Embryonic facial prominence (tissue), 1 donor: ENCODE measurements around the gene C1orf167.

Experiments
- DNase-seq: peaks from one replicate; pipeline ENCODE4 v3.0.0-alpha.2; 2016; ENCODE audit errors: extremely low spot score

The C1orf167 gene

GRCh38 chr1:11784993-11785769 lies 23.2 kb downstream of the C1orf167 start:
- DNase-seq = no peak

GRCh38 chr1:11786168-11786567 lies 24.2 kb downstream of the C1orf167 start:
- no peak for DNase-seq

GRCh38 chr1:11787251-11787803 lies 25.3 kb downstream of the C1orf167 start:
- DNase-seq = no peak

- no peak for DNase-seq
Measured at GRCh38 chr1:11787804-11788436, 25.9 kb downstream of the C1orf167 start.

GRCh38 chr1:11788549-11789053 lies 26.6 kb downstream of the C1orf167 start:
- DNase-seq = no peak

- DNase-seq = no peak
Measured at GRCh38 chr1:11789126-11790067, 27.4 kb downstream of the C1orf167 start.

GRCh38 chr1:11790101-11790879 lies 28.3 kb downstream of the C1orf167 start:
- DNase-seq = no peak

GRCh38 chr1:11790880-11791715 lies 29.1 kb downstream of the C1orf167 start:
- no peak for DNase-seq

GRCh38 chr1:11792106-11792505 lies 30.1 kb downstream of the C1orf167 start:
- DNase-seq = no peak

GRCh38 chr1:11793819-11794218 lies 31.8 kb downstream of the C1orf167 start:
- no peak for DNase-seq

- no peak for DNase-seq
Measured at GRCh38 chr1:11794446-11795237, 32.6 kb downstream of the C1orf167 start.

- no peak for DNase-seq
Measured at GRCh38 chr1:11795238-11795890, 33.4 kb downstream of the C1orf167 start.

- no peak for DNase-seq
Measured at GRCh38 chr1:11796036-11796828, 34.2 kb downstream of the C1orf167 start.

- DNase-seq = no peak
Measured at GRCh38 chr1:11797525-11798216, 35.7 kb downstream of the C1orf167 start.

GRCh38 chr1:11799099-11799498 lies 37.1 kb downstream of the C1orf167 start:
- DNase-seq = no peak

- DNase-seq = no peak
Measured at GRCh38 chr1:11799896-11800295, 37.9 kb downstream of the C1orf167 start.

GRCh38 chr1:11800391-11800755 lies 38.4 kb downstream of the C1orf167 start:
- DNase-seq = no peak
